ENCODE data around the gene SLC25A26.

Gene SLC25A26

DNA sequence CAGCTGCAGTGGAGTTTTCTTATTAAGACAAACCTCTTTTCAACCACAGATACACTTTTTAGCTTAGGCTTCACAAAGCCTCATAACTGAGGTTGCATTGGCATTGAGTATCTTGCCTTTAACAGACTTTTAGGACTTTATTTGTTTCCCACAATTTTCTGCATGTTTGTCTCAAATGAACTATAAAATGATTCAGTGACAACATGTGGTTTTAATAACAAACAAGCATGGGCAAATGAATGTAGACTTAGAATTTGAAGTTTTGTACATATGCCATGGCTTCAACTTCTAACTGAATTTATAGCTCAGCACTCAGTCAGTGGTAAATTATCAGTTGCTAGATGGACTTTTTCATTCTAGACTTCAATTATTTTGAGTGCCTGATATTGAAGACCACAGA is 101.6 kb downstream of the SLC25A26 start:
- no peak for DNase-seq (ENCODE audit: low read depth in 3 of 3)

GRCh38 chr3:66326340-66326739 is 105.5 kb downstream of the SLC25A26 start:
- no peak for DNase-seq (ENCODE audit: low read depth in 3 of 3)

DNA sequence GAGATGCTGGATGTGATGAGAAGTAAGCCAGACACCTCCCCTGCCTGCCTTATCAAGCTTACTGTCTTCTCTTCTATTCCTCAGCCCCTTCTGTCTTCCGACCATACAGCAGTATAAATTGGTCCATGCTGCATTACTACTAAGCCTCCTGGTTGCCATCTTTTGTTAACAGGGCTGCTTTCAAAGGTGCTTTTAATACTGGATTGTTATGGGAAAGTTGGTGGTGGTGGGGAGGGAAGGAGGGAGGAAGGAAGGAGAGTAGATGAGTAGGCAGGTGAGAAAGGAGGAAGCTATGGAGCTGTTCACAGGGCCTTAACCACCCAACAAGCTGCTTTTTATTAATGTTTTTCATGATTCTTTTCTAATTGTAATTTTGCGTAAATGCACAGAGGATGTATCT is 114.9 kb downstream of the SLC25A26 start:
- DNase-seq (ENCODE audit: low read depth in 3 of 3), result no peak

DNA sequence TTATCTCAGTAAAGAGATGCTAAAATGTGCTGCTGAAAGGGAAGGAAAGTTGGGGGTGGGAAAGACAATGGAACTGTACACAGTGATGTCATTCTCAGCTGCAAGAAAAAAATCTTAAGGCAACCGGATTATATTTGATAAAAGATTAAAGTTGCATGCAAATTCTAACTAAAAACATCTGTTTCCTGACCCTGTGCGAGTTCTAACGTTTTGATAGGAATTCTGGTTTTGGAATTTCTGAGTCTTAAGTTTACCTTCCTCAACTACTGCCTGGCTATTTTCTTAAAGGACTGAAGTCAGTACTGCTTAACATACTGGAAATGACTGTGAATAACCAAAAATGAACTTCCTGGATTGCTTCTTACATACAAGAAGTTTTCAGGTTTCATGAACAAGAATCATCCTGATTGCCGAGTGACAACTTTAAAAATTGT is 115.5 kb downstream of the SLC25A26 start:
- DNase-seq (ENCODE audit: low read depth in 3 of 3), result no peak

DNA sequence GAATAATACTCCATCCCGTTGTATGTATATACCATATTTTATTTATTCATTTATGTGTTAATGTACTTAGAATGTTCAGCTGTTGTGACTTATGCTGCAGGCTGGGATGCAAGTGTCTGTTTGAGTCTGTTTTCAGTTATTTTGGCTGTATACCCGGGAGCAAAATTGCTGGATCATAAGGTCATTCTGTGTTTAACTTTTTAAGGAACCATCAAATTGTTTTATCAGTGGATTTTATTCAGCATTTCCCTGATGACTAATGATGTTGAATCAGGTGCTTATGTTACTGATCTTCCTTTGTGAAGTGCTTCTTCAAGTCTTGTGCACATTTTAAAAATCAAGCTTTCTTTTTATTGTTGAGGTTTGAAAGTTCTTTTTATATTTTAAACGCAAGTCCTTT is 118.1 kb downstream of the SLC25A26 start:
- DNase-seq (ENCODE audit: low read depth in 3 of 3), result no peak

DNA sequence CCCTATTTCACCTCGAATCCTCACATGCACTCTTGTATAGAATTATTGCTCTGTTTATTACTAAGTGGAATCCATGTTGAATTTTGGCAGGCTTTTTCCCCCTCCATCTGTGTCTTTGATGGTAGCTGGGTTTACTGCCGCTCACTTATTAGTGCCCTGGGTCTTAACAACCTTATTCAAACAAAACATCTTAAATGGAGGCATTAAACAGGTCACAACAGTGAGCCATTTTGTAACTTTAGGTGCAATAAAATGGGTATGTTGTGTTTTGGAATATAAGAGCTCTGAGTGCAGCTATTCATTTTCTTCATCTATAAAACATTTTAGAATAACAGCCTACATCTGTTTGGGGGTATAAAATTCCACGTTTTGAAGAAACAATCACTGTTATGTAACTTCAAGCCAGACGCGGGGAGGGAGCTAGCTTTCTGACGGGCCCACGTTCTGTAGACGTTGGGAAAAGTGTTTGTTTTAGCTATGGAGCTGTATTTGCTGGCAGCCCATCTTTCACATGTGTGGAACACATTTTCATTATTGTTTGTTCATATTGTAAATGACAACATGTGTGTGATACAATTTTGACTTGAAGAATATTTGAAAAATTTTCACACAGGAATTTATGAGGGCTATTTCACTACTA is 122.0 kb downstream of the SLC25A26 start:
- no peak for DNase-seq (ENCODE audit: low read depth in 3 of 3)

DNA sequence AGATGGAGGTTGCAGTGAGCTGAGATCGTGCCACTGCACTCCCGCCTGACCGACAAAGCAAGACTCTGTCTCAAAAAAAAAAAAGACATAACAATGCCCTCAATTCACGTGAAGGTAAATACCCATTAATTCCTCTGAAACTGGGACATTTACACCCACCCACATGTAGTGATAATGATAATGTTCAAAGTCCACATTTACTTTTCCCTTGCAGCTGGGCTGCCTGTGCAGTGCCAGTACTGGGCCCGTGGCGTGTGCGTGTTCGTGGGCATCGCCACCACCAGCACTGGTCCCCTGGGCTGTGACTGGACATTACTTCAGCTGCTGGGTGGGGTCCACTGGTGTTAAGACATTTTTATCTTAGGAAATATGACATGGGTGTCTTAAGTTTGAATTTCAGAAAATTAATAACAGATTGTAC is 123.6 kb downstream of the SLC25A26 start:
- DNase-seq (ENCODE audit: low read depth in 3 of 3), result no peak

DNA sequence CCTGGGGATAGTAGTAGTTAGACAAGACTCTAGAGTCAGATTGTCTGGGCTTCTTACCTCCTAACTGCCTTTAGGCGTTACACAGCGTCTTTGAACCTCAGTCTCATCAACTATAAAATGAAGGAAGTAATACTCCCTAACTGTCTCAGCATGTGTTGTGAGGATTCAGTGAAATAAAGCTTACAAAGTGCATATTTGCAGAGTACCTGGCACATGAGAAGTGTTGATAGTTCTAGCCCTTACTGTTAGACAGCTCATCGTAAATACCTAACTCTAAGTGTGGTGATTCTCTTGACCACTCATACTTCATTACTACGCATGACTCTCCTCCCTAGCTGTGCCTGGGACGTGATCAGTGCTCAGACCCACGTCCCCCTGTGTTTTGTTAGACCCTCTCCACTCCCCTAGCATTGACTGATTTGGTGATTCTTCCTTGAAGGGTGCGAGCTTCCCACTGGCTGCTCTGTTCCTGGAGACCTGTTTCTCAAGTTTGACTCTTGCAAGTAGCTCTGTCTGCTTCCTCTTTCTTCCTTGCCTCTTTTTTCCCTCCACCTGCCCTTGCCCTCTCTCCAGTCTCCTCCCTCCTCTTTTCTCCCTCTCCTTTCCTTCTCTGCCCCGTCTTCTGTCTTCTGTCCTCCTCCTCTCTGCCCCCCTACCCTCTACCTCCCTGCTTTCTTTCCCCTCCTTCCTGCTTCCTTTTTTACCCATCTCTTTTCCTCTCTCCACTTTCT is 124.2 kb downstream of the SLC25A26 start:
- no peak for DNase-seq (ENCODE audit: low read depth in 3 of 3)

DNA sequence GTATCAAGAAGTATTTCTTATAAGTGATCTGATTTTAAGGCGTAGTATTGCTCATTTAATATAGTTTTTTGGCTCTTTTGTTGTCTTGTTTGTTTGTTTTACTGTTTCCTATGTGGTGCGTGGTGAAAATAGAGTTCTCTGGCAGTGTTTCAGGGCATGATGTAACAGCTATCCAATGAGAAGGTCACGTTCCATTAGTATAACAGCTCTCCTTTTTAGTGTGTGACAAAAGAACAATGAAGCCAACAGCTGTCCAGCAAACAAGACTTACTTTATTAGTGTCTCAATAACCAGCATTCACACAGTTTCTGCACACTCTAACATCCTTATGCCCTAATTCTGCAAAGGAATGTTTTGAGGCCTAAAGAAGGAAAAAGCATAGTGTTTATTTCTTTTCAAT is 127.9 kb downstream of the SLC25A26 start:
- no peak for DNase-seq (ENCODE audit: low read depth in 3 of 3)

- no peak for DNase-seq (ENCODE audit: low read depth in 3 of 3)
These were observed 129.8 kb downstream of the SLC25A26 start for GRCh38 chr3:66350601-66351000.

DNA sequence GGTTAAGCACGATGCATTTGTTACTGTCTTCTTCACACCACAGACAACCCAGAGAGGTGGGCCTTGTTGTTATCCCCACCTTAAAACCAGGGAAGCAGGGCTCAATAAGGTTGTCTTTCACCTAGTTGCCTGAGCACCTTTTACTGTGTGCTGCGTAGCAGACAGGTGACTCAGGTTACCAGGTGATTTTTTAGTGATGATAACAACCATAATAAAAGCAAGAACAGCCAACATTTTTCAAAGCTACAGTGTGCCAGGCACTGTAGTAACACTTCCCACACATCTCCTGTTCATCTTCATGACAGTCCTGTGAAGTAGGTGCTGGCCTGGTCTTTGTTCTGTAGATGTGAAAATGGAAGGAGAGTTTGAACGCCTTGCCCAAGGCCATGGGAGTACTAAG is 132.2 kb downstream of the SLC25A26 start:
- no peak for DNase-seq (ENCODE audit: low read depth in 3 of 3)

GRCh38 chr3:66353530-66353929 is 132.7 kb downstream of the SLC25A26 start:
- DNase-seq (ENCODE audit: low read depth in 3 of 3), result no peak

DNA sequence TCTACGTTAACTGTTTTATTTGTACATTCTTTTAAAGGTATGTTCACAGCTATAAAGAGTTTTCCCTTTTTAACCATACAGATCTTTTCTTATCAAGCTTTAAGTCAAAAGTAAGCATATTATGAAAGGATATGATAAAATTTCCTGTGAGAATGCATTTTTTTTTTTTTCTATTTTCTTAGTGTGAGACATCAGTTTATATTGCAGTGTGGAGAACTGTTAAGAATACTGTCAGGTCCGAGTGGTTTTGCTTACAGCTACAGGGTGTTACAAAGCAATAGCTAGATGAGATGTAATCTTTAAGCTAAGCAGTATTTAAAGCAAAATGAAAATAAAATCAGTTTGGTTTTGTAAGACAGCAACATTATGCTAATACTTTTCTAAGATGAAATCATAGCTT is 133.2 kb downstream of the SLC25A26 start:
- DNase-seq (ENCODE audit: low read depth in 3 of 3), result no peak

DNA sequence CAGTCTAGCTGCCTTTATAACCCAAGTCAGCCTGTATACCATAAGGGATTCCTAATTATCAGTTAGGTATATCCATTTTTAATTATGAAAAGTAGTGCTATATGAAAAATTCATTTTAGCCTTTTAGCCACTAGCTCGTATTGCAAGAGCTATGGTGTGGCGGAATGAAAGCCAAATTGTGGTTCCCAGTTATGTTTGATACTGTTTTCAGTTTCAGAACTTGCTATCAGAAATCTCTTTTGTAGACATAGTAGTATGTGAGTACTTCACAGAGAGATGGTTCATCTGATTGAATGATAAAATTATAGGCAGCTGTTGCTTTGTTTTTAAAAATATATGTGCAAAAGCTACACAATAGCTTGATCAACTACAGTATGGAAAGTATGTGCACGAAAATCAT is 134.6 kb downstream of the SLC25A26 start:
- DNase-seq (ENCODE audit: low read depth in 3 of 3), result no peak

DNA sequence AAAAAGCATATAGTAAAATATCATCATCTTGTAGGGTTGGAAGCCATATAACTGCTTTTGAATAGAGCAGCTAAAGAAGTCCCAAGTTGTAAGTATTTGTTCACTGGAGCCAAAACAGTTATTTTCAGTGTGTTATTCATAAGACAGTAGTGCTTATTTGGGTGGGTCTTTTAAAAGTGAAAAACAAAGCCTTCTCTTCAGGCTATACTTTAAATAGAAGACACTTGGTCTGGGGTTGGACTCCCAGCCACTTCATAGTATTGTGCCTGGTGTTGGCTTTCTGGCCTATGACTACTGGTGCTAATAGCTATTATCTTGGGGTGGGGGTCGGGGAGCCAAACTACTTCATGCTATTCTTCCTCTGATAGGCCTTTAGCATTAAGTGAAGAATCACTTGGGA is 135.2 kb downstream of the SLC25A26 start:
- no peak for DNase-seq (ENCODE audit: low read depth in 3 of 3)

DNA sequence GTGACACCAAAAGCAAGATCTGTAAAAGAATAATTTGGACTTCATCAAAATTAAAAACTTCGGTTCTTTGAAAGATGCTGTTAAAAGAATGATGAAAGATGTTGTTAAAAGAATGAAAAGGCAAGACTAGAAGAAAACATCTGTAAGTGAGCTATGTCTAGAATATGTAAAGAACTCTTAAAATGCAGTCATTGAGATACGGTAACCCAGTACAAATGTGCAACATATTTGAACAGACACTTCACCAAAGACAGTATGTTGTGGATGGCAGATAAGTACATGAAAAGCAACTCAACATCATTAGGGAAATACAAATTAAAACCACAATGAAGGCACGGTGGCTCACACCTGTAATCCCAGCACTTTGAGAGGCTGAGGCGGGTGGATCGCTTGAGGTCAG is 140.6 kb downstream of the SLC25A26 start:
- DNase-seq (ENCODE audit: low read depth in 3 of 3), result no peak

DNA sequence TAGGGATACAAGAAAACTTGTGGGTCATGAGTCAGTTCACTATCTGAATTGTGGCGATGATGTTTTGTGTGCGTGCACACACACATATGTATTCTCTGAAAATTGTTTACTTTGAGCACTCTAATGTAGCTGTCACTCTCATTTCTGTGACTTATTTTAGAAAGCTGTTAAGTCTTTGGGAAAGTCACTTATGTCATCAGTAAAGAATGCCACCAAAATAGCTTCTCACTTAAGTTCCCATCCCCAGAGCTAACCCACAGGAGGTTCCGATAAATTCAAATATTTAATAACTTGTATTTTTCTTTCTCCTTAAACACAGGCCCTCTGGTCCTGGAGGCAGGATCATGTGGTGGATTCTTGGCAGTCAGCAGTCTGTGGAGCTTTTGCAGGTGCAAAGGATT is 141.7 kb downstream of the SLC25A26 start:
- no peak for DNase-seq (ENCODE audit: low read depth in 3 of 3)

DNA sequence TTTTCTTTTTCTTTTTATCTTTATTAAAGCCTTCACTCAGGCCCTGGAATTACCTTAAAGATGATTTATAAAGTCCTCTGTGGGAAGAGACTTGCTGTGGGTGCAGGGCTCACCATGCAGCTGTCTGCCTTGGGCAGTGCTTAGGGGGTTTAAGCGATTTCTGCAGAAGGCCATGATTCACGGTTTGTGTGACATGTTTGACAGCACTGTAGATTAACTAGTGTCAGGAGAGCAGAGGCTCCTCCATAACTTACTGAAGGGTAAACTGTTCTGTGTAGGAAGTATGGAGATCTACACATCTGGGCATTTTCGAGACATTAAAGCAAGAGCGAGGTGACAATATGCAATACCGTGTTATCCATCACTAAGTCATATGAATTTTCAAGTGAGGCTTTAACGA is 142.3 kb downstream of the SLC25A26 start:
- no peak for DNase-seq (ENCODE audit: low read depth in 3 of 3)

GRCh38 chr3:66365080-66365479 is 144.3 kb downstream of the SLC25A26 start:
- DNase-seq (ENCODE audit: low read depth in 3 of 3), result no peak

- DNase-seq (ENCODE audit: low read depth in 3 of 3), result no peak
These were observed 145.9 kb downstream of the SLC25A26 start for GRCh38 chr3:66366747-66367146.

- DNase-seq (ENCODE audit: low read depth in 3 of 3), result no peak
These were observed 147.2 kb downstream of the SLC25A26 start for GRCh38 chr3:66367979-66368378.

DNA sequence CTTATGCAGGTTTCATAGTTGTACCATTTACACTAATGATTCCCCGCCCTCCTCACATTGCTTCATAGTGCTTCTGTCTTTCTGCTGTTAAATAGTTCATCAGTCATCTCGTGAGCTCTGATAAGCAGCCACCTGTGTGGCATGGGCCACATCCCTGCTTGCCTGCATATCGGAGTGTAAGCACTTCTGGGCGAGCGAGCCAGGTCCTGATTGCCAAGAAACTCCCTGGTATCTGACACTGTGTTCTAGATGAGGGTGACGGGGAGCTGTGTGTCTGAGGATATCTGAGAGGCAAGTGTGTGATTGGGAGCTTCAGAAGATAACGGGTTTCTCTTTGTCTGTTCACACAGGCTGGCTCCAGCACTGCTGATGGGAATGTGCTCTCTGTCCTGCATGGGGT is 149.4 kb downstream of the SLC25A26 start:
- DNase-seq (ENCODE audit: low read depth in 3 of 3), result no peak

- no peak for DNase-seq (ENCODE audit: low read depth in 3 of 3)
These were observed 150.6 kb downstream of the SLC25A26 start for GRCh38 chr3:66371432-66371831.
